WTC11 (cell line): ENCODE results near the gene PPDPF. TPM values are rescaled to one million over a fixed set of nuclear protein-coding genes. Genes with fewer than 3 reads are reported as not detected.

Source experiments
- ATAC-seq: fragments of 200-7000 bp; cut with Tn5 transposase; 2 replicates; pipeline ENCODE4 v1.10.0; 2021; ENCODE audit warnings: mild to moderate bottlenecking, moderate library complexity
- CTCF ChIA-PET: fragments of 300-600 bp; sonication (Branson Sonifier 250); formaldehyde crosslinking; loops from one replicate; lab custom pipeline; 2021; ENCODE audit warnings: antibody characterized with exemption; lab: Charles Lee
- POLR2A ChIA-PET: fragments of 350-600 bp; sonication (Branson Sonifier 250); formaldehyde crosslinking; loops from one replicate; lab custom pipeline; 2021; ENCODE audit warnings: antibody characterized with exemption; lab: Charles Lee
- DNase-seq: peaks from one replicate; pipeline ENCODE4 v3.0.0; 2021; ENCODE audit warnings: low spot score
- H3K27ac Mint-ChIP-seq: 2 replicates; pipeline ENCODE4 v1.8.0; 2021; ENCODE audit warnings: mixed read lengths
- H3K27me3 Mint-ChIP-seq: 2 replicates; pipeline ENCODE4 v1.8.0; 2021; ENCODE audit warnings: low read depth, mild to moderate bottlenecking, moderate library complexity, mixed read lengths
- H3K36me3 Mint-ChIP-seq: 2 replicates; pipeline ENCODE4 v1.8.0; 2021; ENCODE audit warnings: mixed read lengths
- H3K4me1 Mint-ChIP-seq: 2 replicates; pipeline ENCODE4 v1.8.0; 2022; ENCODE audit warnings: mixed read lengths
- H3K4me3 Mint-ChIP-seq: 2 replicates; pipeline ENCODE4 v1.8.0; 2021; ENCODE audit warnings: mild to moderate bottlenecking, moderate library complexity, mixed read lengths
- H3K9me3 Mint-ChIP-seq: 2 replicates; pipeline ENCODE4 v1.8.0; 2021; ENCODE audit warnings: mixed read lengths
- AFF4 ChIP-seq: sonication (generic); formaldehyde crosslinking; IDR thresholded peaks from 2 replicates; pipeline ENCODE4 v1.8.1; 2023; ENCODE audit warnings: mild to moderate bottlenecking, missing genetic modification reagents, borderline replicate concordance
- ATF2 ChIP-seq: sonication (generic); formaldehyde crosslinking; IDR thresholded peaks from 2 replicates; pipeline ENCODE4 v1.8.1; 2022; ENCODE audit warnings: low read depth, missing genetic modification reagents, borderline replicate concordance
- E2F1 ChIP-seq: sonication (generic); formaldehyde crosslinking; IDR thresholded peaks from 2 replicates; pipeline ENCODE4 v1.8.0; 2022; ENCODE audit warnings: mild to moderate bottlenecking, missing genetic modification reagents
- E2F5 ChIP-seq: sonication (generic); formaldehyde crosslinking; IDR thresholded peaks from 2 replicates; pipeline ENCODE4 v1.8.1; 2022; ENCODE audit warnings: mild to moderate bottlenecking, moderate library complexity, missing genetic modification reagents
- EMX1 ChIP-seq: fragments of 250-450 bp; sonication (Bioruptor Pico); IDR thresholded peaks from 2 replicates; pipeline ENCODE4 v1.8.0; 2021; ENCODE audit warnings: mild to moderate bottlenecking
- FOXK1 ChIP-seq: sonication (generic); formaldehyde crosslinking; IDR thresholded peaks from 2 replicates; pipeline ENCODE4 v1.8.0; 2022; ENCODE audit warnings: mild to moderate bottlenecking, moderate library complexity, missing genetic modification reagents
- FOXP4 ChIP-seq: sonication (generic); formaldehyde crosslinking; IDR thresholded peaks from 2 replicates; pipeline ENCODE4 v1.8.0; 2022; ENCODE audit warnings: mild to moderate bottlenecking, missing genetic modification reagents
- GRHL2 ChIP-seq: fragments of 250-450 bp; sonication (Bioruptor Pico); IDR thresholded peaks from 2 replicates; pipeline ENCODE4 v1.8.0; 2022; ENCODE audit warnings: mild to moderate bottlenecking, moderate library complexity; ENCODE audit not compliant: insufficient replicate concordance, severe bottlenecking
- IRF2 ChIP-seq: sonication (generic); formaldehyde crosslinking; IDR thresholded peaks from 2 replicates; pipeline ENCODE4 v1.8.0; 2022; ENCODE audit warnings: low read depth, missing genetic modification reagents, borderline replicate concordance
- JAZF1 ChIP-seq: fragments of 250-450 bp; sonication (Bioruptor Pico); IDR thresholded peaks from 2 replicates; pipeline ENCODE4 v1.9.0; 2021; ENCODE audit warnings: moderate library complexity, mild to moderate bottlenecking, inconsistent platforms
- JUN ChIP-seq: sonication (generic); formaldehyde crosslinking; IDR thresholded peaks from 2 replicates; pipeline ENCODE4 v1.8.0; 2023; ENCODE audit warnings: mild to moderate bottlenecking, missing genetic modification reagents
- MLX ChIP-seq: sonication (generic); formaldehyde crosslinking; IDR thresholded peaks from 2 replicates; pipeline ENCODE4 v1.8.1; 2023; ENCODE audit warnings: mild to moderate bottlenecking, missing genetic modification reagents, moderate library complexity
- MXD4 ChIP-seq: fragments of 250-450 bp; sonication (Bioruptor Pico); IDR thresholded peaks from 2 replicates; pipeline ENCODE4 v1.8.0; 2021; ENCODE audit warnings: mild to moderate bottlenecking, moderate library complexity, borderline replicate concordance
- MYBL2 ChIP-seq: sonication (generic); formaldehyde crosslinking; IDR thresholded peaks from 2 replicates; pipeline ENCODE4 v1.8.1; 2023; ENCODE audit warnings: mild to moderate bottlenecking, moderate library complexity, missing genetic modification reagents
- SMAD3 ChIP-seq: sonication (generic); formaldehyde crosslinking; IDR thresholded peaks from 2 replicates; pipeline ENCODE4 v1.8.0; 2022; ENCODE audit warnings: missing genetic modification reagents, mild to moderate bottlenecking, borderline replicate concordance
- SMAD4 ChIP-seq: sonication (generic); formaldehyde crosslinking; IDR thresholded peaks from 2 replicates; pipeline ENCODE4 v1.8.0; 2022; ENCODE audit warnings: mild to moderate bottlenecking, missing genetic modification reagents
- USF1 ChIP-seq: sonication (generic); formaldehyde crosslinking; IDR thresholded peaks from 2 replicates; pipeline ENCODE4 v1.8.0; 2022; ENCODE audit warnings: mild to moderate bottlenecking, missing genetic modification reagents
- ZNF121 ChIP-seq: sonication (generic); formaldehyde crosslinking; IDR thresholded peaks from 2 replicates; pipeline ENCODE4 v1.8.0; 2023; ENCODE audit warnings: missing genetic modification reagents
- ZNF138 ChIP-seq: sonication (generic); formaldehyde crosslinking; conservative IDR thresholded peaks from 2 replicates; pipeline ENCODE4 v1.8.1; 2022; ENCODE audit warnings: mild to moderate bottlenecking, moderate library complexity, missing genetic modification reagents
- total RNA-seq: library from RNA; stranded (reverse); gene quantifications from 3 replicates; pipeline ENCODE4 v1.2.3, GENCODE V29; 2021

Gene PPDPF
- total RNA-seq, 1 experiment from 2014 or later: 170 TPM

- no peak for TF ChIP-seq MXD4 (CRISPR knock-in tag)
- TF ChIP-seq USF1 (CRISPR knock-in tag): no peak
- no peak for TF ChIP-seq ZNF121 (CRISPR knock-in tag)
- TF ChIP-seq E2F5: no peak
- TF ChIP-seq FOXP4 (CRISPR knock-in tag): no peak
- no peak for TF ChIP-seq EMX1 (CRISPR knock-in tag)
- TF ChIP-seq ATF2 (CRISPR knock-in tag): no peak
- TF ChIP-seq FOXK1: no peak
- TF ChIP-seq SMAD4: no peak
- TF ChIP-seq IRF2: no peak
- no peak for TF ChIP-seq MLX (CRISPR knock-in tag)
- TF ChIP-seq SMAD3 (CRISPR knock-in tag): no peak
- no peak for TF ChIP-seq GRHL2 (CRISPR knock-in tag)
- TF ChIP-seq, all 79 proteins: peak for 0
These were observed 42.1 kb downstream of the PPDPF start (continued) for GRCh38 chr20:63562461-63563224.

- ATAC-seq: no peak
- H3K4me3 Mint-ChIP-seq: no peak overlapping the region
- ChIA-PET POLR2A (no interaction called here), CTCF (interaction anchor here (1.4 kb wide), 2 partner anchors 10 to 25 kb away, joined by 3 to 6 read pairs; no protein-coding TSS in a partner anchor)
- H3K27me3 Mint-ChIP-seq: no peaks in the 10 kb centered on the region
- H3K9me3 Mint-ChIP-seq: no peaks in the 10 kb centered on the region
- H3K4me1 Mint-ChIP-seq: no peaks in the 10 kb centered on the region
- no peak for DNase-seq
- no peak overlapping the region for H3K27ac Mint-ChIP-seq
- H3K36me3 Mint-ChIP-seq: peaks cover 3% of the 10 kb centered on the region
- TF ChIP-seq E2F1 (CRISPR knock-in tag): no peak
- TF ChIP-seq JUN: no peak
- TF ChIP-seq JAZF1 (CRISPR knock-in tag): no peak
- TF ChIP-seq ZNF121 (CRISPR knock-in tag): no peak
- TF ChIP-seq ZNF138: no peak
- TF ChIP-seq AFF4 (CRISPR knock-in tag): no peak
- no peak for TF ChIP-seq MYBL2 (CRISPR knock-in tag)
These were observed 42.8 kb downstream of the PPDPF start for GRCh38 chr20:63563225-63563935.
